Measurements from ENCODE around the gene EOLA1. TPM values are rescaled to one million over a fixed set of nuclear protein-coding genes. Genes with fewer than 3 reads are reported as not detected.
"Not testable (repeated sequence)": the region's sequence is repeated elsewhere in the genome, so short reads cannot be mapped to it uniquely, and the experiment has no call there.

The EOLA1 gene
- total RNA-seq, 4 donors from 2014 or later, result 9.7 to 20.7 (median 11.6) TPM

- ATAC-seq, result no peak
Measured at GRCh38 chrX:149516604-149517003, 24.2 kb upstream of the EOLA1 start.

GRCh38 chrX:149517308-149517707 lies 23.5 kb upstream of the EOLA1 start:
- Histone ChIP-seq H3K36me3 (no peaks in the 10 kb centered on the region), H3K27ac (no peak overlapping the region), H3K9me3 (no peaks in the 10 kb centered on the region), H3K4me3 (no peak overlapping the region), H3K27me3 (no peaks in the 10 kb centered on the region), H3K4me1 (no peaks in the 10 kb centered on the region)
- no peak for ATAC-seq
- TF ChIP-seq EP300 (IDR thresholded peaks at IDR 0.05) (no peak), POLR2AphosphoS5 (IDR thresholded peaks at IDR 0.05) (no peak), CTCF (IDR thresholded peaks at IDR 0.05) (no peak), POLR2A (IDR thresholded peaks at IDR 0.05) (no peak)
- WGBS, 2 donors (ENCODE audit: low coverage in 1 of 2), result 70% methylated on average over 1 of the region's 1 CpG; no CpG with 5 or more reads in 1 of the 2 donors

More at GRCh38 chrX:149516604-149517003, 24.2 kb upstream of the EOLA1 start:
- WGBS, 2 donors (ENCODE audit: low coverage in 1 of 2), result no CpG with 5 or more reads among the region's 2 CpGs
- Histone ChIP-seq H3K9me3 (no peaks in the 10 kb centered on the region), H3K4me3 (no peak overlapping the region), H3K36me3 (no peaks in the 10 kb centered on the region), H3K27ac (no peak overlapping the region), H3K4me1 (no peaks in the 10 kb centered on the region), H3K27me3 (no peaks in the 10 kb centered on the region)
- TF ChIP-seq POLR2AphosphoS5 (IDR thresholded peaks at IDR 0.05) (no peak), CTCF (IDR thresholded peaks at IDR 0.05) (no peak), EP300 (IDR thresholded peaks at IDR 0.05) (no peak), POLR2A (IDR thresholded peaks at IDR 0.05) (no peak)

- TF ChIP-seq EP300 (IDR thresholded peaks at IDR 0.05) (no peak), POLR2AphosphoS5 (IDR thresholded peaks at IDR 0.05) (no peak), POLR2A (IDR thresholded peaks at IDR 0.05) (no peak), CTCF (IDR thresholded peaks at IDR 0.05) (no peak)
- Histone ChIP-seq H3K27me3 (no peaks in the 10 kb centered on the region), H3K36me3 (no peaks in the 10 kb centered on the region), H3K9me3 (no peaks in the 10 kb centered on the region), H3K4me1 (no peaks in the 10 kb centered on the region), H3K27ac (no peak overlapping the region), H3K4me3 (no peak overlapping the region)
- 60 to 73% methylated on average over 1 to 7 of the region's 7 CpGs for WGBS, 2 donors (ENCODE audit: low coverage in 1 of 2)
- ATAC-seq, result no peak
Measured at GRCh38 chrX:149518236-149518635, 22.6 kb upstream of the EOLA1 start.

- 43 to 75% methylated on average over 3 of the region's 3 CpGs for WGBS, 2 donors (ENCODE audit: low coverage in 1 of 2)
- H3K36me3 ChIP-seq, ATAC-seq, H3K4me1 ChIP-seq, H3K27me3 ChIP-seq, H3K4me3 ChIP-seq, H3K27ac ChIP-seq, H3K9me3 ChIP-seq: not testable (repeated sequence)
Measured at GRCh38 chrX:149520636-149521277, 20.1 kb upstream of the EOLA1 start.

- 65 to 68% methylated on average over 7 of the region's 9 CpGs for WGBS, 2 donors (ENCODE audit: low coverage in 1 of 2)
- no peak for ATAC-seq
- TF ChIP-seq EP300 (IDR thresholded peaks at IDR 0.05) (no peak), CTCF (IDR thresholded peaks at IDR 0.05) (no peak)
- Histone ChIP-seq H3K4me3 (no peak overlapping the region), H3K4me1 (no peaks in the 10 kb centered on the region), H3K27me3 (no peaks in the 10 kb centered on the region), H3K36me3 (no peaks in the 10 kb centered on the region), H3K9me3 (no peaks in the 10 kb centered on the region), H3K27ac (no peak overlapping the region)
Measured at GRCh38 chrX:149521438-149521837, 19.4 kb upstream of the EOLA1 start.
